ENCODE measurements around the gene DRD3. TPM values are rescaled to one million over a fixed set of nuclear protein-coding genes. Genes with fewer than 3 reads are reported as not detected.

DRD3 gene
- total and polyA plus RNA-seq, 2 of the 8 experiments (the other 6 are each of a cell fraction or from before 2014, with no cell fraction given) = 0.32 to 1.3 TPM

GRCh38 chr3:114083112-114083511 lies 95.7 kb downstream of the DRD3 start (continued):
- TF ChIP-seq CHD7 (IDR thresholded peaks at IDR 0.05; ENCODE audit: insufficient replicate concordance, low read length) = no peak
- TF ChIP-seq ASH2L (IDR thresholded peaks at IDR 0.05; ENCODE audit: low read length) = no peak
- TF ChIP-seq SAP30 (IDR thresholded peaks at IDR 0.05; ENCODE audit: insufficient read depth, insufficient replicate concordance, low read length) = no peak
- TF ChIP-seq SRF (IDR thresholded peaks at IDR 0.05; ENCODE audit: low read depth, low read length) = no peak
- no peak for TF ChIP-seq HDAC2 (IDR thresholded peaks at IDR 0.05; ENCODE audit: borderline replicate concordance in 1 of 2, low read depth in 2 of 2, low read length in 2 of 2)
- no peak for TF ChIP-seq BACH1 (IDR thresholded peaks at IDR 0.05; ENCODE audit: low read length)
- no peak for TF ChIP-seq SP1 (IDR thresholded peaks at IDR 0.05; ENCODE audit: low read depth, low read length)
- TF ChIP-seq TBP (IDR thresholded peaks at IDR 0.05; ENCODE audit: low read depth, low read length) = no peak
- no peak for TF ChIP-seq CBX8 (IDR thresholded peaks at IDR 0.05; ENCODE audit: borderline replicate concordance, low read depth, low read length)
